ENCODE results near the gene PKHD1.

DNA sequence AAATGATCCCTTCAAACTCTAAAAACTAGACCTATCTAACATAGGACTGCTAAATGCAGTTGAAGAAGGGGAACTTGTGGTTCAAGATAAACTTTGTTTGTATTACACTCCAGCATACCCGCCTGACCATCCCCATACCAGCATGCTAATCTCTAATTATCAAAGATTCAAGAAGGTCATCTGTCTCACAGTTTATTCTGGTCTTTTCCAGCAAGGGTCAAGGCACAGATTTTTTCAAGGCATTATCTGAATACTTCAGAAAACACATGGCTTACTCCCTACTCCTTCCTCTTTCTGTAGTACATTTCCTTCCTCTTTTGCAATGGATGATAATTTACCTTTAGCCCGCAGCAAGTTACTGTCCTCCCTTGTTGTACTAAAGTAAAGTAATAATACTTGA lies 174.1 kb downstream of the PKHD1 start:
- TF ChIP-seq SP1 (IDR thresholded peaks at IDR 0.05) = no peak
- TF ChIP-seq FOXA1 (IDR thresholded peaks at IDR 0.05) = no peak
- TF ChIP-seq FOXK2 (IDR thresholded peaks at IDR 0.05) = no peak
- TF ChIP-seq BHLHE40 (IDR thresholded peaks at IDR 0.05; ENCODE audit: borderline replicate concordance) = no peak
- no peak for TF ChIP-seq L3MBTL2 (conservative IDR thresholded peaks at IDR 0.05)
- TF ChIP-seq, protein P1, sequence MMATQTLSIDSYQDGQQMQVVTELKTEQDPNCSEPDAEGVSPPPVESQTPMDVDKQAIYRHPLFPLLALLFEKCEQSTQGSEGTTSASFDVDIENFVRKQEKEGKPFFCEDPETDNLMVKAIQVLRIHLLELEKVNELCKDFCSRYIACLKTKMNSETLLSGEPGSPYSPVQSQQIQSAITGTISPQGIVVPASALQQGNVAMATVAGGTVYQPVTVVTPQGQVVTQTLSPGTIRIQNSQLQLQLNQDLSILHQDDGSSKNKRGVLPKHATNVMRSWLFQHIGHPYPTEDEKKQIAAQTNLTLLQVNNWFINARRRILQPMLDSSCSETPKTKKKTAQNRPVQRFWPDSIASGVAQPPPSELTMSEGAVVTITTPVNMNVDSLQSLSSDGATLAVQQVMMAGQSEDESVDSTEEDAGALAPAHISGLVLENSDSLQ (IDR thresholded peaks at IDR 0.05) = no peak
- no peak for TF ChIP-seq FOXM1 (IDR thresholded peaks at IDR 0.05; ENCODE audit: borderline replicate concordance)
- TF ChIP-seq ELF4 (IDR thresholded peaks at IDR 0.05) = no peak
- no peak for TF ChIP-seq SUZ12 (IDR thresholded peaks at IDR 0.05)
